ENCODE results near the gene HEXIM2. TPM values are rescaled to one million over a fixed set of nuclear protein-coding genes. Genes with fewer than 3 reads are reported as not detected.

Gene HEXIM2
- total and polyA plus RNA-seq, 7 donors, result 1.8 to 14.7 (median 7.8) TPM

- TF ChIP-seq CTCF (IDR thresholded peaks at IDR 0.05), result no peak
- no peak for TF ChIP-seq POLR2AphosphoS5 (IDR thresholded peaks at IDR 0.05)
- TF ChIP-seq EP300 (IDR thresholded peaks at IDR 0.05), result no peak
- TF ChIP-seq POLR2A (IDR thresholded peaks at IDR 0.05), result no peak
- peaks cover 0 to 4% (median 0%) of the 10 kb centered on the region in 4 donors for H3K36me3 ChIP-seq
- intact Hi-C loops (cut with DNase I), result no loop called here
- peak overlapping the region; percentile 24 to 42 (median 34) for H3K4me3 ChIP-seq
- peaks cover 0 to 49% (median 41%) of the 10 kb centered on the region in 4 donors for H3K4me1 ChIP-seq
- H3K27me3 ChIP-seq, result no peaks in the 10 kb centered on the region
- no peak for DNase-seq
- WGBS, 2 donors, result 66 to 70% methylated on average over 5 of the region's 5 CpGs
- H3K27ac ChIP-seq, result peak overlapping the region; percentile 84 to 98 (median 92)
- H3K9me3 ChIP-seq, result no peaks in the 10 kb centered on the region
Measured at GRCh38 chr17:45172232-45172540, 10.5 kb downstream of the HEXIM2 start.

- WGBS, 2 donors, result 6 to 9% methylated on average over 10 of the region's 10 CpGs
- peaks cover 0 to 49% (median 41%) of the 10 kb centered on the region in 4 donors for H3K4me1 ChIP-seq
Measured at GRCh38 chr17:45172541-45173286, 11.0 kb downstream of the HEXIM2 start.

GRCh38 chr17:45175759-45176115 lies 14.1 kb downstream of the HEXIM2 start:
- H3K27ac ChIP-seq, result peak overlapping the region; percentile 13 to 80 (median 60)

More at GRCh38 chr17:45172541-45173286, 11.0 kb downstream of the HEXIM2 start:
- Histone ChIP-seq H3K27ac (peak overlapping the region; percentile 84 to 98 (median 92)), H3K27me3 (no peaks in the 10 kb centered on the region), H3K36me3 (peaks cover 0 to 4% (median 0%) of the 10 kb centered on the region in 4 donors), H3K4me3 (peak overlapping the region; percentile 24 to 42 (median 34)), H3K9me3 (no peaks in the 10 kb centered on the region)
- DNase-seq, result peak; percentile 89
- intact Hi-C loops (cut with DNase I), result no loop called here
- peak in 1 of 4 experiments; percentile 17 for TF ChIP-seq CTCF (IDR thresholded peaks at IDR 0.05)
- TF ChIP-seq POLR2AphosphoS5 (IDR thresholded peaks at IDR 0.05), result peak in 2 of 4 donors; percentile 27 to 28
- no peak for TF ChIP-seq POLR2A (IDR thresholded peaks at IDR 0.05)
- TF ChIP-seq EP300 (IDR thresholded peaks at IDR 0.05), result no peak

GRCh38 chr17:45177563-45177962 lies 15.9 kb downstream of the HEXIM2 start:
- H3K36me3 ChIP-seq, result no peaks in the 10 kb centered on the region
- intact Hi-C loops (cut with DNase I), result no loop called here
- H3K4me3 ChIP-seq, result no peak overlapping the region
- no peak for TF ChIP-seq POLR2AphosphoS5 (IDR thresholded peaks at IDR 0.05)
- TF ChIP-seq POLR2A (IDR thresholded peaks at IDR 0.05), result no peak
- TF ChIP-seq CTCF (IDR thresholded peaks at IDR 0.05), result no peak
- no peak for TF ChIP-seq EP300 (IDR thresholded peaks at IDR 0.05)
- H3K27ac ChIP-seq, result peak overlapping the region in 1 of 4 donors; percentile 80
- 86 to 88% methylated on average over 7 of the region's 7 CpGs for WGBS, 2 donors
- no peaks in the 10 kb centered on the region for H3K9me3 ChIP-seq
- peaks cover 0 to 21% (median 18%) of the 10 kb centered on the region in 4 donors for H3K4me1 ChIP-seq
- DNase-seq, result no peak
- no peaks in the 10 kb centered on the region for H3K27me3 ChIP-seq

More at GRCh38 chr17:45175759-45176115, 14.1 kb downstream of the HEXIM2 start:
- DNase-seq, result no peak
- Histone ChIP-seq H3K36me3 (no peaks in the 10 kb centered on the region), H3K4me3 (no peak overlapping the region), H3K9me3 (no peaks in the 10 kb centered on the region), H3K27me3 (no peaks in the 10 kb centered on the region), H3K4me1 (peaks cover 0 to 40% (median 37%) of the 10 kb centered on the region in 4 donors)
- intact Hi-C loops (cut with DNase I), result no loop called here
- TF ChIP-seq POLR2AphosphoS5 (IDR thresholded peaks at IDR 0.05), result no peak
- TF ChIP-seq CTCF (IDR thresholded peaks at IDR 0.05), result no peak
- 74 to 81% methylated on average over 3 of the region's 3 CpGs for WGBS, 2 donors
